Common myeloid progenitor, CD34-positive (primary cell): ENCODE measurements around the gene NPBWR2.

ENCODE experiments used
- CTCF ChIA-PET: fragments of 350-600 bp; sonication (Branson Sonifier 250); formaldehyde crosslinking; loops from one replicate; lab custom pipeline; 2021; ENCODE audit warnings: antibody characterized with exemption; lab: Charles Lee
- POLR2A ChIA-PET: fragments of 350-600 bp; sonication (Branson Sonifier 250); formaldehyde crosslinking; loops from one replicate; lab custom pipeline; 2021; ENCODE audit warnings: antibody characterized with exemption; lab: Charles Lee
- DNase-seq, 3 donors: peaks; one replicate each; pipeline versions ENCODE4 v3.0.0 to v3.0.0-alpha.2; 2013
- H3K27ac ChIP-seq, 2 experiments: 1 replicate in 1 of 2; 2 replicates in 1 of 2; pipeline ENCODE4 v1.7.0; 2013; ENCODE audit warnings: inconsistent platforms in 2 of 2, low read length in 2 of 2, mild to moderate bottlenecking in 2 of 2, low read depth in 1 of 2, moderate library complexity in 1 of 2; ENCODE audit not compliant: severe bottlenecking in 2 of 2, insufficient read depth in 1 of 2, poor library complexity in 1 of 2
- H3K27me3 ChIP-seq, 5 experiments: replicated peaks in 2 of 5; 1 replicate in 3 of 5; 2 replicates in 2 of 5; pipeline versions ENCODE4 v1.6.1 to v1.7.0; 2013; ENCODE audit warnings: low read length in 4 of 5, mild to moderate bottlenecking in 2 of 5, moderate library complexity in 2 of 5, inconsistent platforms in 1 of 5; ENCODE audit not compliant: insufficient read depth in 5 of 5, control insufficient read depth in 4 of 5
- H3K36me3 ChIP-seq, 4 experiments: 1 replicate in 2 of 4; 2 replicates in 2 of 4; pipeline versions ENCODE4 v1.6.1 to v1.7.0; 2013; ENCODE audit warnings: low read length in 3 of 4, control low read depth in 1 of 4, mild to moderate bottlenecking in 1 of 4; ENCODE audit not compliant: control insufficient read depth in 4 of 4, insufficient read depth in 4 of 4
- H3K4me1 ChIP-seq, 4 experiments: 1 replicate in 3 of 4; 2 replicates in 1 of 4; pipeline versions ENCODE4 v1.6.1 to v1.7.1; 2013; ENCODE audit warnings: low read length in 3 of 4, mild to moderate bottlenecking in 3 of 4, control low read depth in 1 of 4, inconsistent platforms in 1 of 4, moderate library complexity in 1 of 4; ENCODE audit not compliant: control insufficient read depth in 4 of 4, insufficient read depth in 4 of 4; ENCODE audit errors: control extremely low read depth in 1 of 4
- H3K4me3 ChIP-seq, 7 experiments: 1 replicate in 4 of 7; 2 replicates in 3 of 7; pipeline versions ENCODE4 v1.5.1 to v1.7.0; 2013; ENCODE audit warnings: mild to moderate bottlenecking in 7 of 7, low read length in 6 of 7, moderate library complexity in 6 of 7, inconsistent platforms in 2 of 7, low read depth in 2 of 7, control low read depth in 1 of 7; ENCODE audit not compliant: insufficient read depth in 4 of 7, control insufficient read depth in 1 of 7; ENCODE audit errors: extremely low read depth in 1 of 7
- H3K9me3 ChIP-seq, 5 experiments: 1 replicate in 4 of 5; 2 replicates in 1 of 5; pipeline versions ENCODE4 v1.6.1 to v1.7.1; 2013; ENCODE audit warnings: low read length in 4 of 5, mild to moderate bottlenecking in 2 of 5, inconsistent platforms in 1 of 5, low read depth in 1 of 5, moderate library complexity in 1 of 5; ENCODE audit not compliant: control insufficient read depth in 4 of 5, insufficient read depth in 2 of 5; ENCODE audit errors: control extremely low read depth in 1 of 5
- WGBS: methylation state at CpG from one replicate; pipeline ENCODE4 v1.1.5; 2013; ENCODE audit not compliant: insufficient coverage; 5-methylcytosine and 5-hydroxymethylcytosine counted together

The NPBWR2 gene

GRCh38 chr20:64053841-64054661 lies 53.3 kb downstream of the NPBWR2 start:
- peak in 2 of 3 donors; percentile 51 to 52 for DNase-seq
- peak overlapping the region in 1 of 2 experiments; percentile 34 for H3K27ac ChIP-seq
- H3K4me1 ChIP-seq = peaks cover 2 to 87% (median 80%) of the 10 kb centered on the region in 4 experiments
- H3K9me3 ChIP-seq = no peaks in the 10 kb centered on the region
- peaks cover 0 to 12% (median 0%) of the 10 kb centered on the region in 5 experiments for H3K27me3 ChIP-seq
- ChIA-PET CTCF (interaction anchor here (0.6 to 15.2 kb wide), 13 partner anchors 9 to 74 kb away, joined by 3 to 187 read pairs (median 5); partner anchors contain the start of genes C20orf204, LKAAEAR1, OPRL1 and RGS19), POLR2A (interaction anchor here (0.8 to 1.4 kb wide), 6 partner anchors 9 to 67 kb away, joined by 3 to 7 read pairs (median 3); partner anchors contain the start of genes OPRL1, RGS19 and TCEA2)
- H3K4me3 ChIP-seq = peak overlapping the region in 5 of 7 experiments; percentile 3 to 59 (median 48)
- 0% methylated on average over 10 of the region's 17 CpGs for WGBS
- H3K36me3 ChIP-seq = no peaks in the 10 kb centered on the region
